Tibial artery (tissue), 4 donors: Measurements from ENCODE around the gene HLA-DOB.

Experiments
- DNase-seq, 2 donors: peaks; one replicate each; pipeline ENCODE4 v3.0.0-alpha.2; 2019
- H3K27ac ChIP-seq, 2 donors: fragments of 200-600 bp; sonication (generic) in 1 of 2; 1 replicate in 1 of 2; 2 replicates in 1 of 2; pipeline ENCODE4 v1.5.1; 2018 to 2019; ENCODE audit warnings: mild to moderate bottlenecking in 1 of 2
- H3K27me3 ChIP-seq, 2 donors: fragments of 200-600 bp; sonication (generic) in 1 of 2; one replicate each; pipeline versions ENCODE4 v1.5.1 to v1.6.0; 2016 to 2019
- H3K36me3 ChIP-seq, 3 donors: fragments of 200-600 bp; sonication (generic) in 2 of 3; one replicate each; pipeline ENCODE4 v1.5.1; 2016 to 2019; ENCODE audit warnings: mild to moderate bottlenecking in 2 of 3
- H3K4me1 ChIP-seq, 4 donors: fragments of 200-600 bp; sonication (generic) in 2 of 4; 1 replicate in 3 of 4; 2 replicates in 1 of 4; pipeline ENCODE4 v1.5.1; 2016 to 2019
- H3K4me3 ChIP-seq, 2 donors: fragments of 200-600 bp; sonication (generic) in 1 of 2; 1 replicate in 1 of 2; 2 replicates in 1 of 2; pipeline ENCODE4 v1.5.1; 2018 to 2019; ENCODE audit warnings: mild to moderate bottlenecking in 2 of 2
- H3K9me3 ChIP-seq, 3 donors: fragments of 200-600 bp; sonication (generic) in 1 of 3; one replicate each; pipeline ENCODE4 v1.5.1; 2016 to 2019
- CTCF ChIP-seq, 2 experiments: fragments of 200-600 bp in 1 of 2; fragments of 450-650 bp in 1 of 2; IDR thresholded peaks; one replicate each; pipeline ENCODE4 v1.5.1; 2017 to 2019; ENCODE audit warnings: antibody characterized with exemption in 2 of 2, mild to moderate bottlenecking in 1 of 2, moderate library complexity in 1 of 2
- intact Hi-C: fragments of 100-400 bp; cut with DNase I; formaldehyde crosslinking; loops from one replicate; pipeline ENCODE4 v1.15.0; 2023; ENCODE audit warnings: low total_unique reads

The HLA-DOB gene

DNA sequence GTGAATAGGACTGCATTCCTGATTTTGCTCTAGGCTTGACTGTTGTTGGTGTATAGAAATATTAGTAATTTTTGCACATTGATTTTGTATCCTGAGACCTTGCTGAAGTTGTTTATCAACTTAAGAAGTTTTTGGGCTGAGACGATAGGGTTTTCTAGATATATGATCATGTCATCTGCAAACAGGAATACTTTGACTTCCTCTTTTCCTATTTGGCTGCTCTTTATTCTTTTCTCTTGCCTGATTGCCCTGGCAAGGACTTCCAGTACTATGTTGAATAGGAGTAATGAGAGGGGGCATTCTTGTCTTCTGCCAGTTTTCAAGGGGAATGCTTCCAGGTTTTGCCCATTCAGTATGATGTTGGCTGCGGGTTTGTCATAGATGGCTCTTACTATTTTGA is 13.4 kb downstream of the HLA-DOB start:
- peaks cover 0 to 29% of the 10 kb centered on the region in 2 donors for H3K27me3 ChIP-seq
- intact Hi-C loops, result no loop called here
- H3K9me3 ChIP-seq, result peaks cover 0 to 6% (median 0%) of the 10 kb centered on the region in 3 donors
- no peak overlapping the region for H3K27ac ChIP-seq
- no peak for DNase-seq
- H3K4me1 ChIP-seq, result no peaks in the 10 kb centered on the region
- no peak for TF ChIP-seq CTCF (IDR thresholded peaks at IDR 0.05)
- no peaks in the 10 kb centered on the region for H3K36me3 ChIP-seq
- no peak overlapping the region for H3K4me3 ChIP-seq

DNA sequence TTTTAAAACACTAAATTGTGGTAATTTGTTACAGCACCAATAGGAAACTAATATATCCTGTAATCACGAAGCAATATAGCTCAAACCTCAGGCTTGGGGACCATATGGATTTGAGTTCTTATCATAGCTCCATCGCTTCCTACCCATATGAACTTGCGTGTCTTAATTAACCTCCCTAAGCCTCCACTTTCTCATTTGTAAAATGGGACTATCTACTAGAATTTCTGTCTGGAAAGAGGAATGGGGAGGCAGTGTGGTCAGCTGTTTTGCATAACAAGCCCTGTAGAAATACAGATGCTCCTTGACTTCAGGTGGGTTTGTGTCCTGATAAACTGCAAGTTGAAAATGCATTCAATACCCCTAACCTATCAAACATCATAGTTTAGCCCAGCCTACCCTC is 17.1 kb downstream of the HLA-DOB start:
- intact Hi-C loops, result loop anchor here (5.0 kb wide), 1 partner anchor 392 kb away; the partner anchor contains the start of gene BTNL2
- Histone ChIP-seq H3K36me3 (no peaks in the 10 kb centered on the region), H3K4me1 (peaks cover 0 to 3% (median 0%) of the 10 kb centered on the region in 4 donors), H3K4me3 (no peak overlapping the region), H3K27ac (no peak overlapping the region), H3K27me3 (peaks cover 0 to 49% of the 10 kb centered on the region in 2 donors), H3K9me3 (peaks cover 0 to 6% (median 0%) of the 10 kb centered on the region in 3 donors)
- DNase-seq, result no peak
- no peak for TF ChIP-seq CTCF (IDR thresholded peaks at IDR 0.05)

DNA sequence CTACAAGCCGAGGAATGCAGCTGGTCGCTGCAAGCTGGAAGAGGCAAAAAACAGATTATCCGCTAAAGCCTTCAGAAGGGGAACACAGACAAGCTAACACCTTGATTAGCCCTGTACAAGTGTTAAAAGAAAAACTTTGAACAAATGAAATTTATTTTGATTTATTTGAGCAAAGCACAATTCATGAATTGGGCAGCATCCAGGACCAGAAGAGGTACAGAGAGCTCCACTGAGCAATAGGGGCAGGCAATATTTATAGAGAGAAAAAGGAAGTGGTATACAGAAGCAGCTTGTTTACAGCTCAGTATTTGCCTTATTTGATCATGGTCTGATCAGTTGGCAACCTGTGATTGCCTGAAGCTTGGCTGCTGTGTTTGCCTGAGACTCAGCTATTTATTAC is 17.6 kb downstream of the HLA-DOB start:
- H3K27me3 ChIP-seq, result peaks cover 0 to 54% of the 10 kb centered on the region in 2 donors
- H3K4me1 ChIP-seq, result peaks cover 0 to 3% (median 0%) of the 10 kb centered on the region in 4 donors
- intact Hi-C loops, result loop anchor here (5.0 kb wide), 1 partner anchor 392 kb away; the partner anchor contains the start of gene BTNL2

DNA sequence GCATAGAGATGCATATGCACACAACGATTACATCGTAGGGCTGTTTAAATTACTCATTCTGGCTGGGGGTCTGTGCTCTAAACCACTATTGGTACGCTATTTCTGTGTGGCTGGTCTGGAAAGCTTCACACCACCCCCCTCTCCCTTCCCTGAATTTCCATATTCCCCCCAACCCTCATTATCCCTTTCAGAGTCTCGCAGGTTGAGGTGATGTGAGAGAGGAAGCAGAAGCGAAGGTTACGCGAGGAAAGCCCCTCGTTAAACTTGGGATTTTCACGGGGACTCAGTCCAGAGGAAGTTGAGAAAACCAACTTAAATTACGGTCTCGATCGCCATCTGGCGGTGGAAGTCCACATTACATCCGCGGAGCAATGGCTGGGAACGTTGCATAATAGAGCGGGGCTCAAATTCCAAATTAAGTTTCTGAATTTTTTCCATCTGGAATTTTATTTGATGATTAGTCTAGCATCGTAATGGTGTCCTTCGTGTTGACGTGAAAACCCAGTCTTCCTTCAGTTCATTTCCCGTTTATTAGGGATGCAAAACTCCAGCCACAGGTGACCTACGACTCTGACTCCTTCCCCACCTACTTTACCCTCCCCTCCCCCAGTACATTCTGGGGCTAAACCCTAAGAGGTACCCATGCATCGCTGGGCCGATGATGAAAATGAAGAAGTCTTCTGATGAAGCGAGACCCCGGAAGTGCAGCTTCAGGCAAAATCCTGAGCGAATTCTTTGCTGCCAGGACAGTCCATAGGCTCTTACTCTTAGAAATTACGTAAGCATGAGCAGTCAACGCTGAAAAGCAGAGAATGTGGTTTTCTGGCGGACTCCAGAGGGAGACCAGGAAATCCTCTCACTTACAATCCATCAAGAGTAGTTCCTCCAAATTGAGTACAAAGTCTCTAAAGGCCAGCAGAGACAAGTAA is 19.7 kb downstream of the HLA-DOB start:
- H3K4me3 ChIP-seq, result no peak overlapping the region
- peaks cover 0 to 3% (median 0%) of the 10 kb centered on the region in 4 donors for H3K4me1 ChIP-seq
- no peaks in the 10 kb centered on the region for H3K36me3 ChIP-seq
- peaks cover 0 to 6% (median 0%) of the 10 kb centered on the region in 3 donors for H3K9me3 ChIP-seq
- H3K27ac ChIP-seq, result no peak overlapping the region
- H3K27me3 ChIP-seq, result peaks cover 0 to 65% of the 10 kb centered on the region in 2 donors
- DNase-seq, result peak; percentile 78 to 85
- intact Hi-C loops, result loop anchor here (5.0 kb wide), 1 partner anchor 390 kb away; the partner anchor contains the start of gene BTNL2
- peak; percentile 84 to 86 for TF ChIP-seq CTCF (IDR thresholded peaks at IDR 0.05)

More for the DNA sequence above, 17.6 kb downstream of the HLA-DOB start:
- no peak for DNase-seq
- Histone ChIP-seq H3K4me3 (no peak overlapping the region), H3K36me3 (no peaks in the 10 kb centered on the region), H3K9me3 (peaks cover 0 to 6% (median 0%) of the 10 kb centered on the region in 3 donors), H3K27ac (no peak overlapping the region)
- TF ChIP-seq CTCF (IDR thresholded peaks at IDR 0.05), result no peak

DNA sequence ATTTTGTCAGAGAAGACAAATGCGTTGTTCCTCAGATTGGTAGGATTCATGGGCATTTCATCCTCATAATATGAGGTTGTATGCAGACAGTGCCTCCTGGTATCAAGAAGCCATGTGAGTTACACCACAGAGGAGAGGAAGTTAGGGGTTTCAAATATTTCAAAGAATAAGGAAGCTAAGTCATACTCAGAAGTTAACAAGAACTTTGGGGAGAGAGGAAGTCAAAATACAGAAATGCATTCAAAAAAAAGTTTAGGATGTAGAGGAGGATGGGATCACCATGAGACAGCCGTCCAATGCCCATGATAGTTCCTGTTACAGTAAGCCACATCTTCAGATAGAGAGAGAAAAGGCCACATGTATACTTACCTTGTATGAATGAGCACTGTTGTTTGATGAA is 22.3 kb downstream of the HLA-DOB start:
- intact Hi-C loops, result no loop called here
- Histone ChIP-seq H3K27me3 (peaks cover 0 to 69% of the 10 kb centered on the region in 2 donors), H3K36me3 (no peaks in the 10 kb centered on the region), H3K27ac (no peak overlapping the region), H3K9me3 (peaks cover 0 to 5% (median 0%) of the 10 kb centered on the region in 3 donors), H3K4me1 (peaks cover 0 to 3% (median 0%) of the 10 kb centered on the region in 4 donors), H3K4me3 (no peak overlapping the region)
- no peak for DNase-seq
- TF ChIP-seq CTCF (IDR thresholded peaks at IDR 0.05), result no peak
